ENCODE data around the gene COPB1.

- TF ChIP-seq CTCF (IDR thresholded peaks at IDR 0.05; ENCODE audit: low read depth, low read length) (no peak), EZH2phosphoT487 (IDR thresholded peaks at IDR 0.05; ENCODE audit: low read depth) (no peak)
Measured at GRCh38 chr11:14541192-14541947, 41.8 kb upstream of the COPB1 start.

Measured in OCI-LY3 (cell line).